AG04450 (cell line): ENCODE data around the gene MB. TPM values are rescaled to one million over a fixed set of nuclear protein-coding genes. Genes with fewer than 3 reads are reported as not detected.

Source experiments
- CTCF ChIA-PET: fragments of 300-600, 350-600 bp; formaldehyde crosslinking; extraction: SDS; loops from one replicate; lab custom pipeline; 2022; ENCODE audit warnings: antibody characterized with exemption, inconsistent platforms; lab: Charles Lee
- POLR2A ChIA-PET: fragments of 350-600 bp; formaldehyde crosslinking; extraction: SDS; loops from one replicate; lab custom pipeline; 2021; ENCODE audit warnings: antibody characterized with exemption, inconsistent platforms; lab: Yijun Ruan, JAX
- DNase-seq: peaks from one replicate; pipeline ENCODE4 v3.0.0-alpha.2; 2011; ENCODE audit warnings: low read depth, low spot score
- H3K27ac ChIP-seq: one replicate; pipeline ENCODE4 v1.5.1; 2012; ENCODE audit warnings: low read depth, low read length, control low read depth
- H3K27me3 ChIP-seq: one replicate; pipeline ENCODE4 v1.6.0; 2012; ENCODE audit warnings: low read length; ENCODE audit not compliant: control insufficient read depth, insufficient read depth
- H3K4me3 ChIP-seq: 2 replicates; pipeline ENCODE4 v1.5.1; 2011; ENCODE audit warnings: mild to moderate bottlenecking, low read depth, low read length, control low read depth
- H3K9me3 ChIP-seq: 2 replicates; pipeline ENCODE4 v1.5.1; 2012; ENCODE audit warnings: low read length; ENCODE audit not compliant: control insufficient read depth, insufficient read depth
- CTCF ChIP-seq: IDR thresholded peaks from 2 replicates; pipeline ENCODE4 v1.5.1; 2011; ENCODE audit warnings: low read depth, low read length, control low read depth, inconsistent platforms
- polyA plus RNA-seq: library from polyadenylated mRNA; depleted of rRNA; stranded (reverse); fragments of >200 nt; gene quantifications from 2 replicates; pipeline ENCODE4 v1.2.3, GENCODE V29; 2011

Gene MB
- polyA plus RNA-seq, 1 experiment: not detected

DNA sequence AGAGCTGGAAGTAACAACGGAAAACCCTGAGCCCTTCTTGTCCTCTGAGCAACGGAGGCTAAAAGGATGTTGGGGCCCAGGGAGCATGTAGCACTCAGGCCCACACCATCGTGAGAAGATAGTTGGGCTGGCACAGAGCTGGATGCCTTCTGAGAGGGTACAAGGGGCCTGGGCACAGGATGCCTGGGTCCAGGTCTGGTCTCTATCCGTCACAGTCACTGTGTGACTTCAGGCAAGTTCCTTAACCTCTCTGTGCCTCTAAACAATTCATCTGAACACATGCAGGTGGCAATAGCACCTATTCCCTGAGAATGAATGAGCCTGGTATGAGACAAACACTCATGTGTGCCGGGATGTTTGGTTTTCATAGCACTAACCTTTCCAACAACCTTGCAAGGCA is 29.2 kb downstream of the MB start:
- CTCF ChIA-PET: no interaction called here
- Histone ChIP-seq H3K9me3 (peaks cover 3% of the 10 kb centered on the region; the same call in 1 of the 2 replicates), H3K27me3 (no peaks in the 10 kb centered on the region), H3K4me3 (no peak overlapping the region), H3K27ac (peak overlapping the region; percentile 31)
- no peak for DNase-seq
- no peak for TF ChIP-seq CTCF
- POLR2A ChIA-PET: interaction anchor here (0.6 kb wide), 1 partner anchor 196 kb away, joined by 4 read pairs; no protein-coding TSS in a partner anchor

DNA sequence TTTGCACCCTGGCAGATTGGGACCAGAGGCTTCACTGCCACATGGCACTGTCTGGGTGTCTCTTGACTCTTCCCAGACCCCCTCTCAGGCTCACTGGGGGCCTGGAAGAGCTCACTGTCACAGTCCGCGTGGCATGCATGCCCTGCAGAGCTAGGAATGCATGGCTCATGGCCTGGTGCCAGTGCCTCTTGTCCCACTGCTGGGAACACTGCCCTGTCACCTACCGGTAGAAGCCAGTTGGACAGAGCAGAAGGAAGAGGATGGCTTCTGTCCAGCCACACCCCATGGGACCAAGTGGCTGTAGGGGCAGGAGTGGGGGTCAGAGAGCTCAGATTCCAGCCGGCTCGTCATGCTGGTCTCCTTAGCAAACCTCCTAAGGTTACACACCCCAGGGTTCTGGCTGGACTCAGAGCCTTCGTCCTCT is 29.7 kb downstream of the MB start:
- Histone ChIP-seq H3K9me3 (peaks cover 3% of the 10 kb centered on the region; the same call in 1 of the 2 replicates), H3K27ac (no peak overlapping the region), H3K4me3 (no peak overlapping the region), H3K27me3 (no peaks in the 10 kb centered on the region)
- TF ChIP-seq CTCF: no peak
- POLR2A ChIA-PET: no interaction called here
- CTCF ChIA-PET: no interaction called here
- no peak for DNase-seq

DNA sequence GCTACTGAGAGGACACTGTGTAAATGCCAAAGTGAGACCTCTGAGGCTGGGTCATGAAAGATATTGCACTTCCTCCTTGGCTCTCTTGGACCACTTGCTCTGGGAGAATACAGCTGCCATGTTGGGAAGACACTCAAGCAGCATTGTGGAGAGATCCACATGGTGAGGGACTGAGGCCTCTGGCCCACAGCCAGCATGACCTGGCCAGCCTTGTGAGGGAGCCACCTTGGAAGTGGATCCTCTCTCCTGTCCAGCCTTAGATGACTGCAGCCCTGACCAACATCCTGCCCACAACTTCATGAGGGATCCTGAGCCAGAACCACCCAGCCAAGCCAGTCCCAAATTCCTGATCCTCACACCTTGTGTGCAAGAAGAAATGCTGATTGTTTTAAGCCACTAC is 30.4 kb downstream of the MB start:
- Histone ChIP-seq H3K9me3 (peaks cover 3% of the 10 kb centered on the region; the same call in 1 of the 2 replicates), H3K4me3 (no peak overlapping the region), H3K27me3 (no peaks in the 10 kb centered on the region), H3K27ac (no peak overlapping the region)
- POLR2A ChIA-PET: no interaction called here
- no peak for TF ChIP-seq CTCF
- CTCF ChIA-PET: no interaction called here
- no peak for DNase-seq

DNA sequence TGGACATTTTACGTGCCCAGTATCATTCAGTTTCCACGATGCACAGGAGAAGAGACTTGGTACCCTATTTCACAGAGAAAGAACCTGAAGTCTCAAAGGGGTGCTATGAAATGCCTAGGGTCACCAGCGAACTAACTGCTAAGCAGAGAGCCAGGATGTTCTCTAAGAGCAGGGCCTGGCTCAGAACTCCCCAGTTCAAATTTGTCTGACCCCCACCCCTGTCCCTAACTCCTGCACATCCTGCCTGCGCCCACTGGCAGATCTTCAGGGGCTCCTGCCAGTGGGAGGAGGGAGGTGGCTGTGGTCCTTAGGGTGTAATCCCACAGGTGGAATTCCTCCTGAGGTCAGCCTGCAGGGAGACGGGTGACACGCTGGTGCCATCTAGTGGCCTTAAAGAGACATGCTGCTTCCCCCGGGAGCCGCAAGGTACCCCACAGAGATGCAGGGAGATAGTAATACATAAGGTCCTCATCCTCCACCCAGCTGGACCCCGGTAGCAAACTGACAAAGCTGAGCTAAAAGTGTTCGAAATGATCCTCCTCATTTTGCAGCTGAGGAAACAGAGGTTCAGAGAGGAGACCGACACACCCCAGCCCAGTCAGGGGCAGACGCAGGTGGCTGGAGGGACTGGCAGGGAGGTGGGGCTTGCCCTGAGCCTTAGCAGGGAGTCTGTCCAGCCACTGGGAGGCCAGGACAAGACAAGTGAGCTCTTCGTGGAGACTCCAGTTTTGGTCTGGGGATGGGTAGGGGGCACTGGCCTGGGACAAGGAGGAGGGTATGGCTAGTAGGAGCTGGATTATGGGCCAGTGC is 34.1 kb downstream of the MB start:
- Histone ChIP-seq H3K27me3 (no peaks in the 10 kb centered on the region), H3K27ac (no peak overlapping the region), H3K9me3 (peaks cover 3% of the 10 kb centered on the region), H3K4me3 (no peak overlapping the region)
- POLR2A ChIA-PET: interaction anchor here (1.2 kb wide), 1 partner anchor 152 kb away, joined by 3 read pairs; no protein-coding TSS in a partner anchor
- peak; percentile 94 for TF ChIP-seq CTCF
- no peak for DNase-seq
- CTCF ChIA-PET: interaction anchor here (0.6 to 4.3 kb wide), 27 partner anchors 9 to 553 kb away, joined by 3 to 111 read pairs (median 3); no protein-coding TSS in a partner anchor
